Activated CD8-positive, alpha-beta memory T cell treated with anti-CD3 and anti-CD28 coated beads for 1 hour (primary cell): ENCODE data around the gene ODF4.
"Not testable (repeated sequence)": the region's sequence is repeated elsewhere in the genome, so short reads cannot be mapped to it uniquely, and the experiment has no call there.

ENCODE experiments used
- DNase-seq, 2 donors: peaks; one replicate each; pipeline ENCODE4 v3.0.0-alpha.2; 2020; ENCODE audit warnings: low read depth in 1 of 2; ENCODE audit errors: extremely low read depth in 1 of 2

ODF4 gene

GRCh38 chr17:8366231-8366630 lies 26.6 kb downstream of the ODF4 start:
- DNase-seq: no peak

GRCh38 chr17:8368193-8368592 lies 28.6 kb downstream of the ODF4 start:
- no peak for DNase-seq

GRCh38 chr17:8369944-8370343 lies 30.3 kb downstream of the ODF4 start:
- no peak for DNase-seq

- no peak for DNase-seq
Measured at GRCh38 chr17:8371786-8372185, 32.1 kb downstream of the ODF4 start.

GRCh38 chr17:8372422-8372821 lies 32.8 kb downstream of the ODF4 start:
- DNase-seq: no peak

- not testable (repeated sequence) for DNase-seq
Measured at GRCh38 chr17:8373856-8374255, 34.2 kb downstream of the ODF4 start.

GRCh38 chr17:8375738-8376259 lies 36.2 kb downstream of the ODF4 start:
- no peak for DNase-seq

GRCh38 chr17:8376271-8377067 lies 36.8 kb downstream of the ODF4 start, which contains the start of gene KRABD2:
KRABD2 (minus strand) TSS chr17:8376704.
- peak; percentile 76 to 79 for DNase-seq

GRCh38 chr17:8377422-8377821 lies 37.8 kb downstream of the ODF4 start:
- DNase-seq: no peak

GRCh38 chr17:8378117-8378516 lies 38.5 kb downstream of the ODF4 start:
- DNase-seq: not testable (repeated sequence)

GRCh38 chr17:8380049-8380448 lies 40.4 kb downstream of the ODF4 start:
- no peak for DNase-seq

- DNase-seq: no peak
Measured at GRCh38 chr17:8382052-8382879, 42.6 kb downstream of the ODF4 start.

GRCh38 chr17:8382880-8383142 lies 43.2 kb downstream of the ODF4 start:
- DNase-seq: no peak

- DNase-seq: peak; percentile 80 to 86
Measured at GRCh38 chr17:8383143-8383822, 43.6 kb downstream of the ODF4 start, which contains the start of gene RPL26. RPL26 (minus strand) TSS chr17:8383193; CDS start chr17:8382310, 883 bp downstream.

- no peak for DNase-seq
Measured at GRCh38 chr17:8384801-8385378, 45.2 kb downstream of the ODF4 start.

- DNase-seq: no peak
Measured at GRCh38 chr17:8386841-8387240, 47.2 kb downstream of the ODF4 start.

GRCh38 chr17:8387914-8388651 lies 48.4 kb downstream of the ODF4 start:
- DNase-seq: no peak

- DNase-seq: no peak
Measured at GRCh38 chr17:8391711-8392110, 52.1 kb downstream of the ODF4 start.

GRCh38 chr17:8392274-8392673 lies 52.6 kb downstream of the ODF4 start:
- no peak for DNase-seq
